IPS DF 4.7 (cell line): ENCODE data around the gene DNPH1.
A peak's percentile ranks its signal among the peaks of the same experiment; 100 is the strongest.

Source experiments
- DNase-seq: peaks from one replicate; pipeline ENCODE4 v3.0.0-alpha.2; 2013; ENCODE audit warnings: low spot score; ENCODE audit errors: extremely low read depth

The DNPH1 gene, protein sequence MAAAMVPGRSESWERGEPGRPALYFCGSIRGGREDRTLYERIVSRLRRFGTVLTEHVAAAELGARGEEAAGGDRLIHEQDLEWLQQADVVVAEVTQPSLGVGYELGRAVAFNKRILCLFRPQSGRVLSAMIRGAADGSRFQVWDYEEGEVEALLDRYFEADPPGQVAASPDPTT

DNA sequence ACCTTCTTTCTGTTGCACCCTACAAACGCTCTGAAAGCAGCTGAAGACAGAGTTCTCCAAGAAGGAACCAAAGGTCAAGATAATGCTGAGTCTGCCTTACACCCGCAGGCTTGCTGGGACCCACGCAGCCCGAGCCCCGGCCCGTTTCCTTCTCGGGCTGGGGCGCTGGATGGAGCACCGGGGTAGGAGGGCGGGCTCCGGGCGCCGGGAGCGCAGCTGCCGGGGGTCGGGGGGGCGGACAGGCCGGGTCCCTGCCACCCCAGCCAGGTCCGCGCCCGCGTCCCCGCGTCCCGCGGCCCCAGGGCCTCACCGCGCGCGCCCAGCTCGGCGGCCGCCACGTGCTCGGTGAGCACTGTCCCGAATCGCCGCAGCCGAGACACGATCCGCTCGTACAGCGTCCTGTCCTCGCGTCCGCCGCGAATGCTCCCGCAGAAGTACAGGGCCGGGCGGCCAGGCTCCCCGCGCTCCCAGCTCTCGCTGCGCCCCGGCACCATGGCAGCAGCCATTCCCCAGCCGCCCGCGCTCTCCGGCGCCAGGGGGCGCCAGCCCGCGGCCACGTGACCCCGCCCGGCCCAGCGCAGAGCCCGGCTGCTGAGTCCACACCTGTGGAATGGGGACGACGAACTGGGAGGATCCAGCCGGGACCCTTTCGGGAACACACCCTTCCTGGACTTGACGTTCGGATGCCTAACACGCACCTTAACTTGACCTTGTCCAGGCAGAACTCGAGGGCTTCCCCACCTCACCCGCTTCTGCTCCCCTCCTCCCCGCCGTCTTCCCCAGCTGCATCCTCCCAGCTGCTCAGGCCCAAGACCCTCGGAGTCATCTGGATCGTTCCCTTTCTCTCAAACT is at the start of gene DNPH1:
Gene DNPH1 (minus strand): TSS at position 531 of the 852 bp plus-strand sequence. CDS start 25 bp downstream, at position 506.
- DNase-seq = peak; percentile 38

GRCh38 chr6:43278524-43279078 is 49.3 kb upstream of the DNPH1 start:
- DNase-seq = no peak

DNA sequence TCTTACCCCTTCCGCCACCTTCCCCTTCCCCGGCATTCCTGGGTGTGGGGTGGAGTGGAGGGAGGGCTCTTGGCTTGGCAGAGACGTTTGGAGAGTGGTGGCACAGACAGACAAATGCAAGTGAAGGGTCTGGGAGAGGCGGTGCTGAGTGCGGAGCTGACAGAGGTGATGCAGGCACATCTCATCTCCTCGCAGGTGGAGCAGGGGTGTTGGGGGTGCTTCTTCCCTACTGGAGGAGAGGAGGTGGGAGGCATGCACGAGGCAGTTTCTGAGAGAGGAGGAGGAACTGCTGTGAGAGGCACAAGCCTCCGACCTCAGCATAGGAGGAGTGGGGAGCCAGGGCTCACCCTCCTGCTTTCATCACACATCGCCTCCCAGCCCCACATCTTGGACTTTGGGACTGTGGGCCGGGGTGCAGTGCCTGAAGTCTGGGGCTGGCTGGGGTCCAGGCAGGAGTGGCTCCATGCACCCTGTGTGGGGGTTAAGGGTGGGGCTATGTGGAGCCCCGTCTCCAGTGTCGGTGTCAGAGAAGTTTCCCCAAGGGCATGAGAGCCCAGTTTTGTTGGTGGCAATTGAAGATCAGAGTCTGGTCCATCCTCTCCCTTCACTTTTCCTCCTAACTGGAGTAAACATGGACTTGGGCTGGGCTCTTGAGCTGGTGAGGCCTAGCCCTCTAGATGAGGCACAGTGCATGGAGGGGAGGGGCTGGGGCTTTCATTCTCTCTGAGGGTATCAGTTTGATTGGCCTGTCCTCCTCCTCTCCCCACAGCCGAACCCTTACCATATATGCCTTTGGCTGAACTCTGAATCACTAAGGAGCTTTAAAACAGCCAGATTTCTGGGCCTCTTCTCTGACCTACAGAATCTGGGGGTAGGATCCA is 48.6 kb upstream of the DNPH1 start:
- DNase-seq = no peak

GRCh38 chr6:43277306-43277642 is 48.0 kb upstream of the DNPH1 start:
- DNase-seq = no peak

GRCh38 chr6:43276577-43277305 is 47.5 kb upstream of the DNPH1 start:
- no peak for DNase-seq

GRCh38 chr6:43275801-43276576 is 46.7 kb upstream of the DNPH1 start:
- DNase-seq = no peak

DNA sequence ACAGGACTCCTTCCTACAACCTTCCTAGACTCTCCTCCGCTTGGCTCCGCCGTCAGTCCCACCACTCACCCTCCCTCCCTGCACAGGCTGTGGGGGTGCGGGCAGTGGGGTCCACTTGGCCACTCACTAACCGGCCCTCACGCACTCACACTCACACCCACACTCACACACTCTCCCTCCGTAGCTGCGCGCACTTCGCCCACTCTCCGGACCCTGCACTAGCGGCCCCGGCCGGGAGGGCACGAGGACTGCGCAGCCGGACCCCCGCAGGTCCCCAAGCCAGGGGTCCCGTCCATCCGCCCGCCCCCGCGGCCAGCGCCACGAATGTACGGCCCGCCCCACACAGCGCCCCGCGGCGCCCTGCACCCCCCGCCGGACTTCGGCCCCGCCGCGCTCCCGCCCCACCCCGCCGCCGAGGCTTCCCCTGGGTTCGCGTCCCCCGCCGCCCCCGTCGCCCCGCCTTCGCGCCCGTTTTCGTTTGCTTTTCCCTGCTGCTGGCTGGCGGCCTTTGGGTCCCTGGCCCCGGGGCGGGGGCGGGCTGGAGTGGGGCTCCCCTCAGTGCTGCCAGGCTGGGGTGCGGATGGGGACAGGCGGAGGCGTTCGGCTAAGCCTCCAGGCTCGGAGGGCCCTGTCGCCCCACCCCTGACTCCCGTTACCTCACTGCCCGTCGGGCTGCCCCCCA is 45.8 kb upstream of the DNPH1 start:
- no peak for DNase-seq

GRCh38 chr6:43274127-43274915 is 45.0 kb upstream of the DNPH1 start:
- DNase-seq = no peak

GRCh38 chr6:43273707-43274106 is 44.4 kb upstream of the DNPH1 start:
- DNase-seq = no peak

GRCh38 chr6:43271944-43272343 is 42.7 kb upstream of the DNPH1 start:
- DNase-seq = no peak

- no peak for DNase-seq
Measured at GRCh38 chr6:43271103-43271815, 42.0 kb upstream of the DNPH1 start.

- no peak for DNase-seq
Measured at GRCh38 chr6:43269273-43270007, 40.2 kb upstream of the DNPH1 start.

DNA sequence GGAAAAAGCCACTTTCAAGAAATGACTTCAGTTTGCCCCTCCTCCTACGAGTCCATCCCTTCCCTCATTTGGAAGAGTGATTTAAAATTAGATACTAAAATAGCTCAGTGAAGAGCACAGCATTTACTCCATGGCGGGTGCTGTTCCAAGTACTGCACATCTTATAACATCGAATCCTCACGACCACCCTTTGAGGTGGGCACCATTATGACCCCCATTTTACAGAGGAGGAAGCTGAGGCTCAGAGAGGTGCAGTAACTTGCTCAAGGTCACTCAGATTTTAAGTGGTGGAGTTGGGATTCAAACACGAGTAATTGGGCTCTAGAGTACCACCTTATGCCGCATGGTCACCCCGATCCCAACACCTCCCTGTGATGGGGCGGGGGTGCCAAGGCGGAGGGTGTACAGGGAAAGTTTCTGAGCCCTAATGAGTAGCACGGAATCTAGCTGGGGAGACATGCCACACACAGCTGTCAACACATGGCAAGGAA is 39.5 kb upstream of the DNPH1 start:
- DNase-seq = no peak

DNA sequence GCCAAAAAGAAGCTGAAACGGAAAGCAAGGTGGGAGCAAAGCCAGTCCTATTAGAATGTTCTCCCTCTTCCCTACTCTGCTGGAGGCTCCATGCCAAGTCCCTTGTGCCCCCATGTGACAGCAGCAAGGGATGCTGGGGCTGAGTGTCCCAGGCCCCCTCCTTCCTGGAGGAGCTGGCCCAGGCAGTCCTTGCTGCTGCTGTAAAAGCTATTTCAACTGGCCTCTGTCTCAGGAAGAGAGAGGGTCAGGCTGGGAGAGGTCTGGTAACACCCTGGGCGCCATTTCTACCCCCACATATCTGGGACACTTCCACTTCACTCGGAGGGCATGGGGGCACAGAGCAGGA is 39.0 kb upstream of the DNPH1 start:
- no peak for DNase-seq

- DNase-seq = no peak
Measured at GRCh38 chr6:43267619-43268354, 38.5 kb upstream of the DNPH1 start.

- DNase-seq = no peak
Measured at GRCh38 chr6:43265564-43265963, 36.3 kb upstream of the DNPH1 start.

GRCh38 chr6:43264599-43265145 is 35.4 kb upstream of the DNPH1 start:
- DNase-seq = no peak
